C4-2B (cell line): ENCODE results near the gene KLK15.

ENCODE experiments used
- ZFX ChIP-seq: fragments of 450-650 bp; IDR thresholded peaks from 2 replicates; pipeline ENCODE4 v1.6.1; 2017
- TF ChIP-seq, protein P1 (sequence below): fragments of 450-650 bp; conservative IDR thresholded peaks from 2 replicates; pipeline ENCODE4 v1.5.1; 2017; ENCODE audit warnings: mild to moderate bottlenecking

DNA sequence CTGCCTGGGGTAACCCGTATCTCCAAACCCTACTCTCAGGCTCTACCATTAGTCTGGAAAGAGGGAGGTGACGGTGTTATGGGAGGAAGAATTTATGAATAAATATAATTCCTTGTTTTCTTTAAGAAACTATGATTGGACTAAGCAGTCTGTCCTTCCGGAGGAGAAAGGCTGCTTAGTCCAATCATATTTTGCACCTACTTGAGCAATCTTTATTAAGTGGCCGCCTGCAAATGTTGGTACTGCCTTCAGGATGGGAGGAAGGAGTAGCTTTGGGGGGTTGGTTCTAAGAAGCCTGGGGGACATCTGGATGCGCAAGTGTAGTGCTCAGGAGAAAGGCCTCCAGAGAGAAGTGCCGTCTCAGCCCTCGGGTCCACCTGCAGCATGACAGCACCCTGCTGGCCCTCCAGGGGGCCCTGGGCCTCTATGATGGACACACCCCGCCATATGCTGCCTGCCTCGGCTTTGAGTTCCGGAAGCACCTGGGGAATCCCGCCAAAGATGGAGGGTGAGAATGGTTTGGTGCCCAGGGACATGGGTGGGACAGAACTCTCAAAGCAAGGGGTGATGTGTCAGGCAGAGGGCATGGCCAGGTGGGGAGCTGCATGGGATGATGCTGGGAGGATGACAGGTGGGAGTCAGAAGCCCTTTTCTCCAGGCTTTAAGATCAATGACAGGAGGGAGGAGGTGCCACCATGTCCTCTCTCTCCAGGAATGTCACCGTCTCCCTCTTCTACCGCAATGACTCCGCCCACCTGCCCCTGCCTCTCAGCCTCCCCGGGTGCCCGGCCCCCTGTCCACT lies 39.1 kb downstream of the KLK15 start:
- TF ChIP-seq, protein P1, sequence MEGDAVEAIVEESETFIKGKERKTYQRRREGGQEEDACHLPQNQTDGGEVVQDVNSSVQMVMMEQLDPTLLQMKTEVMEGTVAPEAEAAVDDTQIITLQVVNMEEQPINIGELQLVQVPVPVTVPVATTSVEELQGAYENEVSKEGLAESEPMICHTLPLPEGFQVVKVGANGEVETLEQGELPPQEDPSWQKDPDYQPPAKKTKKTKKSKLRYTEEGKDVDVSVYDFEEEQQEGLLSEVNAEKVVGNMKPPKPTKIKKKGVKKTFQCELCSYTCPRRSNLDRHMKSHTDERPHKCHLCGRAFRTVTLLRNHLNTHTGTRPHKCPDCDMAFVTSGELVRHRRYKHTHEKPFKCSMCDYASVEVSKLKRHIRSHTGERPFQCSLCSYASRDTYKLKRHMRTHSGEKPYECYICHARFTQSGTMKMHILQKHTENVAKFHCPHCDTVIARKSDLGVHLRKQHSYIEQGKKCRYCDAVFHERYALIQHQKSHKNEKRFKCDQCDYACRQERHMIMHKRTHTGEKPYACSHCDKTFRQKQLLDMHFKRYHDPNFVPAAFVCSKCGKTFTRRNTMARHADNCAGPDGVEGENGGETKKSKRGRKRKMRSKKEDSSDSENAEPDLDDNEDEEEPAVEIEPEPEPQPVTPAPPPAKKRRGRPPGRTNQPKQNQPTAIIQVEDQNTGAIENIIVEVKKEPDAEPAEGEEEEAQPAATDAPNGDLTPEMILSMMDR, result no peak
- no peak for TF ChIP-seq ZFX
